Endothelial cell (in vitro differentiated cells): ENCODE measurements around the gene ISOC1. TPM values are rescaled to one million over a fixed set of nuclear protein-coding genes. Genes with fewer than 3 reads are reported as not detected.

Source experiments
- DNase-seq: peaks from one replicate; pipeline ENCODE4 v3.0.0; 2021; ENCODE audit warnings: low spot score
- H3K27ac Mint-ChIP-seq: one replicate; pipeline ENCODE4 v1.8.0; 2021; ENCODE audit warnings: mixed read lengths, inconsistent platforms; ENCODE audit not compliant: unreplicated experiment
- H3K27me3 Mint-ChIP-seq: one replicate; pipeline ENCODE4 v1.8.0; 2021; ENCODE audit warnings: mild to moderate bottlenecking, moderate library complexity, mixed read lengths, inconsistent platforms; ENCODE audit not compliant: unreplicated experiment
- H3K36me3 Mint-ChIP-seq: one replicate; pipeline ENCODE4 v1.8.0; 2021; ENCODE audit warnings: mild to moderate bottlenecking, low read depth, mixed read lengths, inconsistent platforms; ENCODE audit not compliant: unreplicated experiment
- H3K4me1 Mint-ChIP-seq: one replicate; pipeline ENCODE4 v1.8.0; 2021; ENCODE audit warnings: mild to moderate bottlenecking, mixed read lengths, inconsistent platforms; ENCODE audit not compliant: unreplicated experiment
- H3K4me3 Mint-ChIP-seq: one replicate; pipeline ENCODE4 v1.8.0; 2021; ENCODE audit warnings: mild to moderate bottlenecking, mixed read lengths, inconsistent platforms; ENCODE audit not compliant: unreplicated experiment
- H3K9me3 Mint-ChIP-seq: one replicate; pipeline ENCODE4 v1.8.0; 2021; ENCODE audit warnings: mixed read lengths, inconsistent platforms; ENCODE audit not compliant: unreplicated experiment
- total RNA-seq: library from RNA; stranded (reverse); fragmentation: NEBNext Ultra II Directional; extraction: Animal tissue kit (Norgen Biotek cat#: 25700); gene quantifications from one replicate; pipeline ENCODE4 v1.2.1, GENCODE V29; 2021; ENCODE audit not compliant: unreplicated experiment
- TF ChIP-seq, protein P1 (sequence below): fragments of 200-600 bp; sonication (generic); IDR thresholded peaks from one replicate; pipeline ENCODE4 v1.5.0; 2021; ENCODE audit warnings: antibody characterized with exemption; ENCODE audit not compliant: unreplicated experiment

The ISOC1 gene
- total RNA-seq, 1 donor from 2014 or later: 32.4 TPM

DNA sequence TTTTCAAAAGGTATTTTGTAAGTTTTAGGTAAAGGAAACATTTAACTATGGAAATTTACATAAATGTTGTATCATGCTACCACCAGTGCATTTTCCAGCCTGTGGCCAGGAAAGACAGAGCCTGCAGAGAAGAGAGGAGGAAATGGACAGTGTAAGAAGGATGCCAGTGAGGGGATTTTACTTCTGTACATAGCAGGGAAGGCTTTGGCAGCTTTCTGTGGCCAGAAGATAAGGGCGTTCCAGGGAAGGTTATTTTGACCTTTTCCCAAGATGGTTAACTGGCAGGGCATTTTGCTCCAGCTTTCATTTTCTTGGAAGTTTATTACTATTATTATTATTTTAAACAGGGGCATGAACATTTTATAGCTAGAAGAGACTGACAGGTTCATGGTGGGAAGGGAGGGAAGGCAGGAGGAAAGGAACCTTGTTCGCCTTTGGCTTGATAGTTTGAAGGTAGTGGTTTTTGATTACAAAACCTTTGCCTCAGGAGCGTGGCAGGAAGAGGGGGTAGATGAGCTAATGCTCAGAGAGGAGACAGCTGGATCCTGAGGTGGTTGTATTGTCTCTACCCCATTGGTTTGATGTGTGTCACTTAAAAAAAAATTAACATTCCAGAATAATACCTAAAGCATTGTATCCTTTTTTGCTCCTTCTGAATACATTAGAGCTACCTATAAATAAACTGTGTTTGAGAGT, 4.1 kb downstream of the ISOC1 start:
- Mint-ChIP-seq H3K27ac (peak overlapping the region; percentile 89), H3K27me3 (peaks cover 2% of the 10 kb centered on the region), H3K36me3 (peaks cover 4% of the 10 kb centered on the region), H3K4me1 (peaks cover 50% of the 10 kb centered on the region), H3K9me3 (no peaks in the 10 kb centered on the region), H3K4me3 (peak overlapping the region; percentile 52)
- DNase-seq: no peak
- TF ChIP-seq, protein P1, sequence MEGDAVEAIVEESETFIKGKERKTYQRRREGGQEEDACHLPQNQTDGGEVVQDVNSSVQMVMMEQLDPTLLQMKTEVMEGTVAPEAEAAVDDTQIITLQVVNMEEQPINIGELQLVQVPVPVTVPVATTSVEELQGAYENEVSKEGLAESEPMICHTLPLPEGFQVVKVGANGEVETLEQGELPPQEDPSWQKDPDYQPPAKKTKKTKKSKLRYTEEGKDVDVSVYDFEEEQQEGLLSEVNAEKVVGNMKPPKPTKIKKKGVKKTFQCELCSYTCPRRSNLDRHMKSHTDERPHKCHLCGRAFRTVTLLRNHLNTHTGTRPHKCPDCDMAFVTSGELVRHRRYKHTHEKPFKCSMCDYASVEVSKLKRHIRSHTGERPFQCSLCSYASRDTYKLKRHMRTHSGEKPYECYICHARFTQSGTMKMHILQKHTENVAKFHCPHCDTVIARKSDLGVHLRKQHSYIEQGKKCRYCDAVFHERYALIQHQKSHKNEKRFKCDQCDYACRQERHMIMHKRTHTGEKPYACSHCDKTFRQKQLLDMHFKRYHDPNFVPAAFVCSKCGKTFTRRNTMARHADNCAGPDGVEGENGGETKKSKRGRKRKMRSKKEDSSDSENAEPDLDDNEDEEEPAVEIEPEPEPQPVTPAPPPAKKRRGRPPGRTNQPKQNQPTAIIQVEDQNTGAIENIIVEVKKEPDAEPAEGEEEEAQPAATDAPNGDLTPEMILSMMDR: no peak

DNA sequence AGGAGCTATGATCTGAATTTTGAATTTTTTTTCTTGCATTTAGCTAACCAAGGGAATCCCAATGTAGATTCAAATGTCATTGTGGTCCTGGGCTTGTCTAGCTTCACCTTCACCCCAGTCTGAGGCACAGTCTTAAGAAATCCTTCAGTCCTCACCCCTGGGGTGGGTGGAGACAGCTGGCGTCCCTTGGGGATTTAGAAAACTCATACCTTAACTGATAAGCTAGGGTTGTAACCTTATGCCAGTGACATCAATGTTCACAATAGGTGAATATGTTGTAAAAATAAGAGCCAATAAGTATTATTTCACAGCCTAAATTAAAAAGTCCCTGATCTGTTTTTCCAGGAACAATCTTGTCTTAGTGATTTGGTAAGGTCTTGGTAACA, 4.6 kb downstream of the ISOC1 start:
- Mint-ChIP-seq H3K27ac (peak overlapping the region; percentile 89), H3K4me1 (peaks cover 55% of the 10 kb centered on the region), H3K27me3 (peaks cover 2% of the 10 kb centered on the region), H3K4me3 (no peak overlapping the region), H3K36me3 (peaks cover 4% of the 10 kb centered on the region), H3K9me3 (no peaks in the 10 kb centered on the region)
- no peak for DNase-seq
- TF ChIP-seq, protein P1: no peak

DNA sequence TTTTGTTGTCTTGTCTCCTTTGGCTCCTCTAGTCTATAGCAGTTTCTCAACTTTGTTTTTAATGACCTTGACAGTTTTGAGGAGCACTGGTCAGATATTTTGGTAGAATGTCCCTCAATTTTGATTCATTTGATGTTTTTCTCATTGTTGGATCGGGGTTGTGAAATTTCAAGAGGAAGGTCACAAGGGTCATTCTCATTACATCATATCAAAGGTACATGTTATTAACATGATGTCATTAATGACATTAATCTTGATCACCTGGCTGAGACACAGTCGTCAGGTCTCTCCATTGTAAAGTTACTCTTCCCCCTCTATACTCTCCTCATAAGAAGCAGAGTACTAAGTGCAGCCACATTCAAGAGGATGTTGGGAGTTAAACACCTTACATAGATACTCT, 7.2 kb downstream of the ISOC1 start:
- TF ChIP-seq, protein P1: no peak
- Mint-ChIP-seq H3K27me3 (no peaks in the 10 kb centered on the region), H3K4me3 (no peak overlapping the region), H3K36me3 (peaks cover 4% of the 10 kb centered on the region), H3K27ac (peak overlapping the region; percentile 20), H3K9me3 (no peaks in the 10 kb centered on the region), H3K4me1 (peaks cover 47% of the 10 kb centered on the region)
- no peak for DNase-seq

DNA sequence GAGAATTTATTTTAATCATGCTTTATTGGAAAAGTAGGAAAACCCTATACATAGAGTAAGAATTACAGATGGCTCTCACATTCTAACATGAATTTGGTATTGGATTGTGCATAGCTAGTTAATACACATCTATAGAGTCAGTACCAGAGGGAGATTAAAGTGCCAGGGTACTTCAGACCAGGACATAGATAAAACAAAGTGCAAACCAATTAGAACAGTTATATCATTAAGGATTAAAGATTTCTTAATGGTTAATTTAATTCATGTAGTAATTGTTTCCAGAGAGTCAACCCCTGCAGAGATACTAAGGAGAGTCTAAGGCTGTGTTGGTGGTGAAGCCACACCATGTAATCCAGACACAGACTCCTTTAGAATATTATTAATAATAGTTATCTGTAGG, 8.8 kb downstream of the ISOC1 start:
- no peaks in the 10 kb centered on the region for H3K9me3 Mint-ChIP-seq
- DNase-seq: no peak
- TF ChIP-seq, protein P1: no peak
- H3K4me1 Mint-ChIP-seq: peaks cover 35% of the 10 kb centered on the region
- H3K4me3 Mint-ChIP-seq: no peak overlapping the region
- H3K27me3 Mint-ChIP-seq: no peaks in the 10 kb centered on the region
- H3K36me3 Mint-ChIP-seq: peaks cover 4% of the 10 kb centered on the region
- no peak overlapping the region for H3K27ac Mint-ChIP-seq

DNA sequence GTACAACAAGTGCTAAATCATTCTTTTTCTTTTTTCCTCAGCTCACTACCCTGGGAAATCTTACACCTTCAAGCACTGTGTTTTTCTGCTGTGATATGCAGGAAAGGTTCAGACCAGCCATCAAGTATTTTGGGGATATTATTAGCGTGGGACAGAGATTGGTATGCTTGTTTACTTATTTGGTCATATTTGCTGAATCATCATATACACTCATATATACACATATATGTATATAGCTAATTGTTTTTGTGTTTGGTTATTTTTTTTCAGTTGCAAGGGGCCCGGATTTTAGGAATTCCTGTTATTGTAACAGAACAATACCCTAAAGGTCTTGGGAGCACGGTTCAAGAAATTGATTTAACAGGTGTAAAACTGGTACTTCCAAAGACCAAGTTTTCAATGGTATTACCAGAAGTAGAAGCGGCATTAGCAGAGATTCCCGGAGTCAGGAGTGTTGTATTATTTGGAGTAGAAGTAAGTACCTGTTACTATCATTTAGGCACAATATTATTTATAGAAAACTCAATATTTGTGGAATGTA, 10.4 kb downstream of the ISOC1 start:
- no peaks in the 10 kb centered on the region for H3K9me3 Mint-ChIP-seq
- peaks cover 25% of the 10 kb centered on the region for H3K4me1 Mint-ChIP-seq
- H3K27me3 Mint-ChIP-seq: no peaks in the 10 kb centered on the region
- no peak overlapping the region for H3K27ac Mint-ChIP-seq
- peaks cover 9% of the 10 kb centered on the region for H3K36me3 Mint-ChIP-seq
- no peak for DNase-seq
- H3K4me3 Mint-ChIP-seq: no peak overlapping the region
- TF ChIP-seq, protein P1: no peak
